ENCODE results near the gene LYSMD2.

The LYSMD2 gene

GRCh38 chr15:51752888-51753287, 15.4 kb upstream of the LYSMD2 start:
- in situ Hi-C loops (cut with MboI; ENCODE audit: low sequenced_read_pairs): no loop called here

- in situ Hi-C loops (cut with MboI; ENCODE audit: low sequenced_read_pairs): no loop called here
These were observed 14.5 kb upstream of the LYSMD2 start for GRCh38 chr15:51751697-51752683.

- in situ Hi-C loops (cut with MboI; ENCODE audit: low sequenced_read_pairs): no loop called here
These were observed 13.6 kb upstream of the LYSMD2 start, which contains the start of gene TMOD2 for GRCh38 chr15:51750792-51751696. TSS of gene TMOD2 (plus strand) at chr15:51751597. CDS start at chr15:51766442, 14,845 bp downstream.

GRCh38 chr15:51750186-51750585, 12.7 kb upstream of the LYSMD2 start:
- in situ Hi-C loops (cut with MboI; ENCODE audit: low sequenced_read_pairs): no loop called here

GRCh38 chr15:51749307-51749706, 11.9 kb upstream of the LYSMD2 start:
- in situ Hi-C loops (cut with MboI; ENCODE audit: low sequenced_read_pairs): no loop called here

GRCh38 chr15:51739061-51739712, 1.7 kb upstream of the LYSMD2 start:
- in situ Hi-C loops (cut with MboI; ENCODE audit: low sequenced_read_pairs): no loop called here

GRCh38 chr15:51738553-51738952, 1.1 kb upstream of the LYSMD2 start:
- in situ Hi-C loops (cut with MboI; ENCODE audit: low sequenced_read_pairs): no loop called here

- in situ Hi-C loops (cut with MboI; ENCODE audit: low sequenced_read_pairs): no loop called here
These were observed 519 bp downstream of the LYSMD2 start for GRCh38 chr15:51736751-51737521.

GRCh38 chr15:51736069-51736468, 1.4 kb downstream of the LYSMD2 start:
- in situ Hi-C loops (cut with MboI; ENCODE audit: low sequenced_read_pairs): no loop called here

GRCh38 chr15:51735228-51736010, 2.0 kb downstream of the LYSMD2 start:
- in situ Hi-C loops (cut with MboI; ENCODE audit: low sequenced_read_pairs): no loop called here

- in situ Hi-C loops (cut with MboI; ENCODE audit: low sequenced_read_pairs): no loop called here
These were observed 4.8 kb downstream of the LYSMD2 start for GRCh38 chr15:51732646-51733045.

GRCh38 chr15:51731549-51732267, 5.7 kb downstream of the LYSMD2 start:
- in situ Hi-C loops (cut with MboI; ENCODE audit: low sequenced_read_pairs): no loop called here

GRCh38 chr15:51727141-51727897, 10.1 kb downstream of the LYSMD2 start:
- in situ Hi-C loops (cut with MboI; ENCODE audit: low sequenced_read_pairs): no loop called here

- in situ Hi-C loops (cut with MboI; ENCODE audit: low sequenced_read_pairs): no loop called here
These were observed 11.0 kb downstream of the LYSMD2 start for GRCh38 chr15:51726302-51727073.

- in situ Hi-C loops (cut with MboI; ENCODE audit: low sequenced_read_pairs): no loop called here
These were observed 12.8 kb downstream of the LYSMD2 start for GRCh38 chr15:51724673-51725072.

- in situ Hi-C loops (cut with MboI; ENCODE audit: low sequenced_read_pairs): no loop called here
These were observed 13.3 kb downstream of the LYSMD2 start for GRCh38 chr15:51724199-51724598.
